ENCODE data around the gene TRIM38. TPM values are rescaled to one million over a fixed set of nuclear protein-coding genes. Genes with fewer than 3 reads are reported as not detected.
"Not testable (repeated sequence)": the region's sequence is repeated elsewhere in the genome, so short reads cannot be mapped to it uniquely, and the experiment has no call there.

Gene TRIM38
- total and polyA plus RNA-seq, 2 donors from 2014 or later = 12.2 to 27.9 TPM

DNA sequence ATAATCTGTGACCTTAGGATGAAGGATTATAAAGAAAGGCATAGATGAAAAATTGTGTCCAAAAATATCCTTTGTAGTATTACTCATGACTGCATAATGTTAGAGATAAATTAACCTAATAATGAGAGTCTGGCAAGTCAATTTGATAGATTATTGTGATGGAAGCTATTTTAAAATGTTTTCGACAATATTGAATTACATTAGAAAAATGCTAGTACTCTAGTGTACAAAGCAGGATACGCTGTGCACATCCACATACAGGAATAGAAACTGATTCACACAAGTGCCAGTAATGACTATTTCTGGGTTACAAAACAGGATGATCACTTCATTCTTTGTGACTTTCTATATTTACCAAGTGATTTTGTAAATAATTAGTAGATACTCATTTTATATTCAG is 35.4 kb upstream of the TRIM38 start:
- Histone ChIP-seq H3K36me3 (ENCODE audit: control insufficient read depth in 2 of 3, insufficient read depth in 3 of 3, low read length in 3 of 3) (no peaks in the 10 kb centered on the region), H3K9ac (ENCODE audit: low read length in 3 of 3) (no peak overlapping the region), H3K4me1 (ENCODE audit: control insufficient read depth in 2 of 3, insufficient read depth in 2 of 3, low read depth in 1 of 3, low read length in 3 of 3) (peaks cover 0 to 7% (median 0%) of the 10 kb centered on the region in 3 donors), H3K4me3 (ENCODE audit: low read length in 3 of 3) (no peak overlapping the region), H3K9me3 (ENCODE audit: control insufficient read depth in 2 of 3, insufficient read depth in 1 of 3, low read length in 3 of 3) (no peaks in the 10 kb centered on the region), H3K27ac (ENCODE audit: low read depth in 2 of 2, low read length in 2 of 2) (no peak overlapping the region), H3K27me3 (ENCODE audit: control insufficient read depth, insufficient read depth, low read length) (no peaks in the 10 kb centered on the region)
- no peak for DNase-seq
- intact Hi-C loops (cut with DNase I) = no loop called here
- TF ChIP-seq, protein P1, sequence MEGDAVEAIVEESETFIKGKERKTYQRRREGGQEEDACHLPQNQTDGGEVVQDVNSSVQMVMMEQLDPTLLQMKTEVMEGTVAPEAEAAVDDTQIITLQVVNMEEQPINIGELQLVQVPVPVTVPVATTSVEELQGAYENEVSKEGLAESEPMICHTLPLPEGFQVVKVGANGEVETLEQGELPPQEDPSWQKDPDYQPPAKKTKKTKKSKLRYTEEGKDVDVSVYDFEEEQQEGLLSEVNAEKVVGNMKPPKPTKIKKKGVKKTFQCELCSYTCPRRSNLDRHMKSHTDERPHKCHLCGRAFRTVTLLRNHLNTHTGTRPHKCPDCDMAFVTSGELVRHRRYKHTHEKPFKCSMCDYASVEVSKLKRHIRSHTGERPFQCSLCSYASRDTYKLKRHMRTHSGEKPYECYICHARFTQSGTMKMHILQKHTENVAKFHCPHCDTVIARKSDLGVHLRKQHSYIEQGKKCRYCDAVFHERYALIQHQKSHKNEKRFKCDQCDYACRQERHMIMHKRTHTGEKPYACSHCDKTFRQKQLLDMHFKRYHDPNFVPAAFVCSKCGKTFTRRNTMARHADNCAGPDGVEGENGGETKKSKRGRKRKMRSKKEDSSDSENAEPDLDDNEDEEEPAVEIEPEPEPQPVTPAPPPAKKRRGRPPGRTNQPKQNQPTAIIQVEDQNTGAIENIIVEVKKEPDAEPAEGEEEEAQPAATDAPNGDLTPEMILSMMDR (IDR thresholded peaks at IDR 0.05; ENCODE audit: borderline replicate concordance, extremely low read depth, insufficient read depth) = no peak
- FAIRE-seq = no peak

DNA sequence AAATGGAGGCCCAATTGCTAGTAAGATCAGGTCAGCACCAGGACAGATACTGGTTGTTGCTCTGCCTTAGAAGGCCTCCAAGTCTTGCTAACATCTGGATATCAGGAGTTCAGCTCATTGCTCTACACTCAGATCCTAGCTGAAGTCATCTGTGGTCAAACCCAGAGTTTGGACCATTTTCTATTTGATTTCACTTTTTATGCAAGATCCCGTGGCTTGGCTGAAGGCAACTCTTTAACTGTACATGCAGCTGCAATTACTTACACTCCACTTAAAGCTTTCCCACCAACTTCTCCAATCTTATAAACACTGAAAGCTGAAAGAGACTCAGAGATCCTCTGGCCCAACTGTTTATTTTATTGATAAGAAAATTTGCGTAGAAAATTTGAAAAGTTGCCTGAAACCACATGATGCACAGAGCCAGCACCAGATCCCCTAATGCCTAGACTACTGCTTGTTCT is 34.8 kb upstream of the TRIM38 start:
- H3K9me3 ChIP-seq (ENCODE audit: control insufficient read depth in 2 of 3, insufficient read depth in 1 of 3, low read length in 3 of 3) = no peaks in the 10 kb centered on the region

DNA sequence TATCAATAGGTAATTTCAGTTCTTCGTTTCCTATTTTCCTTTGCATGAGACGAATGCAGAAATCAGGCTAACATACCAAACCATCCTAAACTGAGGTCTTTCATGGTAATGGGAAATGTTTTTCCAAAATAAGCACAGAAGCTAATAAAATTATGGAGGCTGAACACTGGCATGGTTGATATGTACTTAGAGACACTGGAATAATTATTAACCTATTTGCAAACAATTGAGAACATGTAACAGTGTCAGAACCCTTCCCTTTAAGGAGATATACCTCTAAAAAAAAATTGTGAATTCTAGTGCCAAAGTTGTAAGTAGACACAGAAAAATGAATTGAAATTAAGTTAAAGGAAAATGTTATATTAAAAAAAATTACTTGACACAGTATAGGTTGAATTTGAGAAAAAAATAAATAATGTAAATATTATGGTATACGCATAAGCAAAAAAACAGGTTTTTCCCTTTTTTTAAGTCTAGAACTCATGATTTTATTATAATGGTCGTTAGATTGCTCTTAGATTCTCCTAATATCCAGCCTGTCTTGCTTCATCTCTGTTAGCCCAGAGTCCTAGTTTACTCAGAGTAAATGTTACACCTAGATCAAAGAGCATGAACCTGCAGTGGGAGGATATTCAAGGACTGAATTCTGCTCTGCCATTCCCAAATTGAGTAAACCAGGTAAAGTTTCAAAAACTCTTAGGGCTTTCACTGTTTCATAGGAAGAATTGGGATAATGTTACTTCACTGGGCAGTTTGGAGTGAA is 33.9 kb upstream of the TRIM38 start:
- Histone ChIP-seq H3K27ac (ENCODE audit: low read depth in 2 of 2, low read length in 2 of 2) (no peak overlapping the region), H3K4me1 (ENCODE audit: control insufficient read depth in 2 of 3, insufficient read depth in 2 of 3, low read depth in 1 of 3, low read length in 3 of 3) (peaks cover 0 to 7% (median 0%) of the 10 kb centered on the region in 3 donors), H3K27me3 (ENCODE audit: control insufficient read depth, insufficient read depth, low read length) (no peaks in the 10 kb centered on the region), H3K9me3 (ENCODE audit: control insufficient read depth in 2 of 3, insufficient read depth in 1 of 3, low read length in 3 of 3) (no peaks in the 10 kb centered on the region), H3K4me3 (ENCODE audit: low read length in 3 of 3) (no peak overlapping the region), H3K36me3 (ENCODE audit: control insufficient read depth in 2 of 3, insufficient read depth in 3 of 3, low read length in 3 of 3) (no peaks in the 10 kb centered on the region), H3K9ac (ENCODE audit: low read length in 3 of 3) (no peak overlapping the region)
- peak; percentile 17 for FAIRE-seq
- TF ChIP-seq, protein P1 (IDR thresholded peaks at IDR 0.05; ENCODE audit: borderline replicate concordance, extremely low read depth, insufficient read depth) = no peak
- intact Hi-C loops (cut with DNase I) = no loop called here
- no peak for DNase-seq

More for the DNA sequence above, 34.8 kb upstream of the TRIM38 start:
- no peak overlapping the region for H3K4me3 ChIP-seq (ENCODE audit: low read length in 3 of 3)
- intact Hi-C loops (cut with DNase I) = no loop called here
- TF ChIP-seq, protein P1 (IDR thresholded peaks at IDR 0.05; ENCODE audit: borderline replicate concordance, extremely low read depth, insufficient read depth) = no peak
- FAIRE-seq (no peak), DNase-seq (no peak)
- peaks cover 0 to 7% (median 0%) of the 10 kb centered on the region in 3 donors for H3K4me1 ChIP-seq (ENCODE audit: control insufficient read depth in 2 of 3, insufficient read depth in 2 of 3, low read depth in 1 of 3, low read length in 3 of 3)
- H3K27me3 ChIP-seq (ENCODE audit: control insufficient read depth, insufficient read depth, low read length) = no peaks in the 10 kb centered on the region
- no peaks in the 10 kb centered on the region for H3K36me3 ChIP-seq (ENCODE audit: control insufficient read depth in 2 of 3, insufficient read depth in 3 of 3, low read length in 3 of 3)
- H3K27ac ChIP-seq (ENCODE audit: low read depth in 2 of 2, low read length in 2 of 2) = no peak overlapping the region
- H3K9ac ChIP-seq (ENCODE audit: low read length in 3 of 3) = no peak overlapping the region

DNA sequence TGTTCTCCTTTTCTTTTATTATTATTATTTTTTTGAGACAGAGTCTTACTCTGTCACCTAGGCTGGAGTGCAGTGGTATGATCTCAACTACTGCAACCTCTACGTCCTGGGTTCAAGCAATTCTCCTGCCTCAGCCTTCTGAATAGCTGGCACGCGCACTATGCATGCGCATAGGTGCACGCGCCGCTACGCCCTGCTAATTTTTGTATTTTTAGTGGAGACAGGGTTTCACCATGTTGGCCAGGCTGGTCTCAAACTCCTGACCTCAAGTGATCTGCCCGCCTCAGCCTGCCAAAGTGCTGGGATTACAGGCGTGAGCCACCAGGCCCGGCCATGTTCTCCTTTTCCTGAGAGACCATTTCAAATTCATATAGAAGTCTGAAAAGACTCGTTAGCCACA is 32.8 kb upstream of the TRIM38 start:
- DNase-seq; H3K9ac ChIP-seq (ENCODE audit: low read length in 3 of 3); H3K4me3 ChIP-seq (ENCODE audit: low read length in 3 of 3); H3K9me3 ChIP-seq (ENCODE audit: control insufficient read depth in 2 of 3, insufficient read depth in 1 of 3, low read length in 3 of 3); intact Hi-C loops (cut with DNase I); H3K27ac ChIP-seq (ENCODE audit: low read depth in 2 of 2, low read length in 2 of 2); H3K27me3 ChIP-seq (ENCODE audit: control insufficient read depth, insufficient read depth, low read length); FAIRE-seq; H3K4me1 ChIP-seq (ENCODE audit: control insufficient read depth in 2 of 3, insufficient read depth in 2 of 3, low read depth in 1 of 3, low read length in 3 of 3); H3K36me3 ChIP-seq (ENCODE audit: control insufficient read depth in 2 of 3, insufficient read depth in 3 of 3, low read length in 3 of 3): not testable (repeated sequence)
